Type B pancreatic cell (in vitro differentiated cells): ENCODE results near the gene CREB3. TPM values are rescaled to one million over a fixed set of nuclear protein-coding genes. Genes with fewer than 3 reads are reported as not detected.

Experiments
- DNase-seq: peaks from one replicate; pipeline ENCODE4 v3.0.0; 2021; ENCODE audit warnings: mixed read lengths; ENCODE audit not compliant: unreplicated experiment; ENCODE audit errors: extremely low spot score
- H3K27ac Mint-ChIP-seq: 2 replicates; pipeline ENCODE4 v1.8.0; 2021; ENCODE audit warnings: mild to moderate bottlenecking, mixed read lengths
- H3K27me3 Mint-ChIP-seq: 2 replicates; pipeline ENCODE4 v1.8.0; 2021; ENCODE audit warnings: mixed read lengths
- H3K36me3 Mint-ChIP-seq: 2 replicates; pipeline ENCODE4 v1.8.0; 2021; ENCODE audit warnings: mixed read lengths
- H3K4me1 Mint-ChIP-seq: one replicate; pipeline ENCODE4 v1.8.0; 2021; ENCODE audit warnings: mixed read lengths; ENCODE audit not compliant: unreplicated experiment
- H3K4me3 Mint-ChIP-seq: 2 replicates; pipeline ENCODE4 v1.8.0; 2021; ENCODE audit warnings: mild to moderate bottlenecking, mixed read lengths
- H3K9me3 Mint-ChIP-seq: 2 replicates; pipeline ENCODE4 v1.8.0; 2021; ENCODE audit warnings: mixed read lengths
- long read RNA-seq: library from polyadenylated mRNA; unstranded; transcript quantifications from one replicate; pipeline ENCODE4 v2.0.0, GENCODE V29; 2020
- total RNA-seq: library from RNA; stranded (reverse); gene quantifications from 2 replicates; pipeline ENCODE4 v1.2.1, GENCODE V29; 2021; ENCODE audit warnings: low replicate concordance
- TF ChIP-seq, protein P1 (sequence below): fragments of 200-600 bp; sonication (generic); conservative IDR thresholded peaks from 2 replicates; pipeline ENCODE4 v1.5.0; 2021; ENCODE audit warnings: antibody characterized with exemption, mild to moderate bottlenecking

The CREB3 gene
- 29.1 and 36.4 TPM in 2 replicates for total RNA-seq
- long read RNA-seq, transcript CREB3-201 (9 exons, 1,832 nt) = major isoform, 141 of 149 reads
- long read RNA-seq, partial matches to known transcripts = 1 of 149 reads
- long read RNA-seq, other reads (novel, unspliced or antisense) = 7 of 149 reads

DNA sequence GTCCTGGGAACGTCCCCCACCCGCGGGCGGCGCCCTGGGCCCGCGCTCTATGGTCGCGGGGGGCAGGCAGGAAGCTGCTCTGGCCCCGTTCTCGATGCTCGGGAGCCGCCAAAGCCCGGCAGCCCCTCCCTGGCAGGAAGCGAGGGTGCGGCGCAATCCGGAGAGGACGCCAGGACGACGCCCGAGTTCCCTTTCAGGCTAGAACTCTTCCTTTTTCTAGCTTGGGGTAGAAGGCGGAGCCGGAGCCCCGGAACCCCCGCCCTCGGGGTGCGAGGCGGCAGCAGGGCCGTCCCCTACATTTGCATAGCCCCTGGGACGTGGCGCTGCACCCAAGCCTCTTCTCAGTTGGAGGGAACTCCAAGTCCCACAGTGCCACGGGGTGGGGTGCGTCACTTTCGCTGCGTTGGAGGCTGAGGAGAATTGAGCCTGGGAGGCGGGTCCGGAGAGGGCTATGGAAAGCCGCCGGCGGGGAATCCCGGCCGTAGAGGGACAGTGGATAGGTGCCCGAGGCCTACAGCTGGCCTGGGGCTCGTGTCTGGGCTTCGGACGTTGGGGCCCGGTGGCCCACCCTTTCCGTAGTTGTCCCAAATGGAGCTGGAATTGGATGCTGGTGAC, at the start of gene CREB3, which contains the start of gene TLN1:
Gene CREB3, plus strand, starts transcription at position 482 of the 615 bp plus-strand sequence. Its CDS starts 107 bp downstream, at position 589.
Gene TLN1, minus strand, starts transcription at position 11 of the 615 bp plus-strand sequence. CDS start 6,501 bp downstream, outside the sequence.
- TF ChIP-seq, protein P1, sequence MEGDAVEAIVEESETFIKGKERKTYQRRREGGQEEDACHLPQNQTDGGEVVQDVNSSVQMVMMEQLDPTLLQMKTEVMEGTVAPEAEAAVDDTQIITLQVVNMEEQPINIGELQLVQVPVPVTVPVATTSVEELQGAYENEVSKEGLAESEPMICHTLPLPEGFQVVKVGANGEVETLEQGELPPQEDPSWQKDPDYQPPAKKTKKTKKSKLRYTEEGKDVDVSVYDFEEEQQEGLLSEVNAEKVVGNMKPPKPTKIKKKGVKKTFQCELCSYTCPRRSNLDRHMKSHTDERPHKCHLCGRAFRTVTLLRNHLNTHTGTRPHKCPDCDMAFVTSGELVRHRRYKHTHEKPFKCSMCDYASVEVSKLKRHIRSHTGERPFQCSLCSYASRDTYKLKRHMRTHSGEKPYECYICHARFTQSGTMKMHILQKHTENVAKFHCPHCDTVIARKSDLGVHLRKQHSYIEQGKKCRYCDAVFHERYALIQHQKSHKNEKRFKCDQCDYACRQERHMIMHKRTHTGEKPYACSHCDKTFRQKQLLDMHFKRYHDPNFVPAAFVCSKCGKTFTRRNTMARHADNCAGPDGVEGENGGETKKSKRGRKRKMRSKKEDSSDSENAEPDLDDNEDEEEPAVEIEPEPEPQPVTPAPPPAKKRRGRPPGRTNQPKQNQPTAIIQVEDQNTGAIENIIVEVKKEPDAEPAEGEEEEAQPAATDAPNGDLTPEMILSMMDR = peak; percentile 2
- Mint-ChIP-seq H3K4me3 (no peak within 1 kb of the TSS), H3K36me3 (peaks cover 20% of the 10 kb centered on the region), H3K4me1 (peaks cover 16% of the 10 kb centered on the region), H3K27me3 (no peaks in the 10 kb centered on the region), H3K9me3 (no peaks in the 10 kb centered on the region), H3K27ac (no peak within 1 kb of the TSS)
- DNase-seq = peak; percentile 96

GRCh38 chr9:35683323-35683722, 49.1 kb upstream of the CREB3 start:
- no peaks in the 10 kb centered on the region for H3K9me3 Mint-ChIP-seq
- TF ChIP-seq, protein P1 = no peak
- H3K27me3 Mint-ChIP-seq = no peaks in the 10 kb centered on the region
- no peak overlapping the region for H3K4me3 Mint-ChIP-seq
- peaks cover 15% of the 10 kb centered on the region for H3K36me3 Mint-ChIP-seq
- H3K27ac Mint-ChIP-seq = no peak overlapping the region
- no peak for DNase-seq
- H3K4me1 Mint-ChIP-seq = peaks cover 29% of the 10 kb centered on the region

DNA sequence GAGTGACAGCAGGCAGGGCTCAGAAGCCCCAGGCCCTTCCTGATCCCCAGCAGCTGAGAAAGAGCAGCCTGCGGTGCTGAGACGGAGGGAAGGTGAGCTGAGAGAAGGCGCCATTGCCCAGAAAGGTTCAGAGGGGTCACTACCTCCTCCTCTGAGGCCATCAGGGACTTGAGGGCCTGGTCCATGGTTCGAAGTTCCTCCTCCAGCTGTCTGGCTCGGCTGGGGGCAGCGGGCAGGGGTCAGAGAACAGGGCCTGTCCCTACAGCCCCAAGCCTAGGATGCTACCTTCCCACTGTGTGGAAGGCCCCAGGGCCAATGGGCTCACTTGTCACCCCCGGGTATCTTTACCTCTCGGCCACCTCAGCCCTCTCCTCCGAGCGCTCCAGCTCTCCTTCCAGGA, 47.5 kb upstream of the CREB3 start:
- Mint-ChIP-seq H3K27me3 (no peaks in the 10 kb centered on the region), H3K36me3 (peaks cover 19% of the 10 kb centered on the region), H3K27ac (no peak overlapping the region), H3K9me3 (no peaks in the 10 kb centered on the region), H3K4me3 (no peak overlapping the region), H3K4me1 (peaks cover 37% of the 10 kb centered on the region)
- DNase-seq = no peak
- TF ChIP-seq, protein P1 = no peak

- Mint-ChIP-seq H3K36me3 (peaks cover 19% of the 10 kb centered on the region), H3K27ac (no peak overlapping the region), H3K27me3 (no peaks in the 10 kb centered on the region), H3K9me3 (no peaks in the 10 kb centered on the region), H3K4me3 (no peak overlapping the region), H3K4me1 (peaks cover 37% of the 10 kb centered on the region)
- TF ChIP-seq, protein P1 = no peak
- DNase-seq = no peak
Measured at GRCh38 chr9:35685506-35685905, 47.0 kb upstream of the CREB3 start.

GRCh38 chr9:35686222-35687203, 46.0 kb upstream of the CREB3 start:
- H3K27me3 Mint-ChIP-seq = no peaks in the 10 kb centered on the region
- peaks cover 36% of the 10 kb centered on the region for H3K4me1 Mint-ChIP-seq
- DNase-seq = no peak
- H3K27ac Mint-ChIP-seq = peak overlapping the region; percentile 67
- H3K9me3 Mint-ChIP-seq = no peaks in the 10 kb centered on the region
- peak overlapping the region; percentile 86 for H3K4me3 Mint-ChIP-seq
- TF ChIP-seq, protein P1 = no peak
- peaks cover 19% of the 10 kb centered on the region for H3K36me3 Mint-ChIP-seq
